ENCODE results near the gene TEX19. TPM values are rescaled to one million over a fixed set of nuclear protein-coding genes. Genes with fewer than 3 reads are reported as not detected.
A peak's percentile ranks its signal among the peaks of the same experiment; 100 is the strongest.

The TEX19 gene
- total and polyA plus RNA-seq, 2 of the 8 experiments (the other 6 are each of a cell fraction or from before 2014, with no cell fraction given), result 0.54 to 0.80 TPM

DNA sequence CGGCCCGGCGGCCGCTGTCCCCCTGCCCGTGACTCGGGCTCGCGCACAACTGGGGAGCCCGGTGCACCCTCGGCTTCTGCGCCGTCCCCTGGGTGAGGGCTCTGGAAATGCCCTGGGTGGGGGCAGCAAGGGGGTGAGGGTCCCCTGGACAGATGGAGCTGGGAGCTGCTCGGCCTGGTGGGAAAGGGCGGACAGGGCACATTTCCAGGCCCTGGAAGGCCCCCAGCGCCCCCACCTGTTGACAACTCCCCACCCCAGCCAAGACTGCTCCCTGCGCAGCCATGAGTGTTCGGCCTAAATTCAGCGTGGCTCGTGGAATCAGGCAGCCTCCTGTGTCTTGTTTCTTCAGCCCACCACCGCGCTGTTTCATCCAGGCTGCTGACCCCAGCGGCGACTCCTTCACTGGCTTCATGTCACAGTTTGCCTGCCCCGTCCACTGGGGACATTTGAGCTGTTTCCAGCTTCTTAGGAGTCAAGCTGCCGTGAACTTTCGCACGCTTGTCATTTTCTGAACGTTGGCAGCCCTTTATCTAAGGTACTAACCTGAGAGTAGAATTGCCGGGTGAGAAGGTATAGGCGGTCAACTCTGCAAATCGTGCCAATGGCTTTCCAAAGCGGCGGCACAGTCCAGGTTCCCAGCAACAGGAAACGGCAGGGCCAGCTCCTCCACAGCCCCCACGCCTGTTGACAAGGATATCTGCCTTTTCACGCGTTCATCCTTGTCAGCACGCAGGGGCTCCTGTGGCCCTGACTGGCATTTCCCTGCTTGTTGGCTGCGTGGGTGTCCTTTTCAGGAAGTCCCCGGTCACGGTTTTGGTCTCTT is 13.4 kb downstream of the TEX19 start:
- no peak overlapping the region for H4K91ac ChIP-seq (replicated peaks; ENCODE audit: insufficient read length, low read length)
- no peak overlapping the region for H3K18ac ChIP-seq (ENCODE audit: extremely low read depth, low read length)
- no peak overlapping the region for H2AK5ac ChIP-seq (ENCODE audit: low read depth, low read length)
- H4K8ac ChIP-seq (ENCODE audit: extremely low read depth, insufficient read depth, low read length), result peak overlapping the region; percentile 25; the same call in 1 of the 2 replicates
- no peak overlapping the region for H2BK20ac ChIP-seq (ENCODE audit: low read length)
- no peak overlapping the region for H2BK12ac ChIP-seq (ENCODE audit: low read depth, low read length)
- H4K5ac ChIP-seq (ENCODE audit: insufficient read length, low read depth, low read length), result no peak overlapping the region
- ChIA-PET POLR2A (ENCODE audit: partially characterized antibody) (interaction anchor here (0.6 kb wide), 2 partner anchors 81 to 324 kb away, joined by 3 to 4 read pairs; no protein-coding TSS in a partner anchor), CTCF (ENCODE audit: partially characterized antibody) (interaction anchor here (2.5 kb wide), 1 partner anchor 13 kb away, joined by 6 read pairs; no protein-coding TSS in a partner anchor)
- peaks cover 29 to 65% (median 53%) of the 10 kb centered on the region in 4 experiments for H3K27me3 ChIP-seq (replicated peaks in 1 of 4; ENCODE audit: control insufficient read depth in 3 of 4, extremely low read depth in 1 of 4, insufficient read depth in 3 of 4, low read length in 3 of 4)
- H3K9ac ChIP-seq (replicated peaks in 1 of 4; ENCODE audit: extremely low read depth in 1 of 4, low read depth in 3 of 4, low read length in 3 of 4), result no peak overlapping the region
- H3K56ac ChIP-seq (replicated peaks; ENCODE audit: insufficient read length, low read depth, low read length), result no peak overlapping the region
- H3K23me2 ChIP-seq (ENCODE audit: low read depth, low read length), result peaks cover 7% of the 10 kb centered on the region; the same call in 1 of the 2 replicates
- DNase-seq (ENCODE audit: low read depth in 1 of 2, low spot score in 2 of 2) (no peak), FAIRE-seq (no peak)
- peak overlapping the region; percentile 59 to 67; a peak in 3 of 4 replicates for H3K4me2 ChIP-seq (ENCODE audit: insufficient read depth in 1 of 2, low read depth in 2 of 2, low read length in 2 of 2)
- peaks cover 0 to 6% (median 0%) of the 10 kb centered on the region in 4 experiments; a peak in 2 of 7 replicates for H3K4me1 ChIP-seq (replicated peaks in 1 of 4; ENCODE audit: control insufficient read depth in 3 of 4, insufficient read depth in 4 of 4, low read length in 3 of 4)
- H3K23ac ChIP-seq (ENCODE audit: insufficient read length), result no peak overlapping the region
- 0 out of 2 replicates have a peak overlapping the region, but pooled peaks have one; percentile 34 for H2BK15ac ChIP-seq (ENCODE audit: low read length)
- H4K20me1 ChIP-seq (replicated peaks in 1 of 2; ENCODE audit: control insufficient read depth in 1 of 2, insufficient read depth in 2 of 2, low read length in 2 of 2), result peaks cover 0 to 4% of the 10 kb centered on the region in 2 experiments
- H3K27ac ChIP-seq (ENCODE audit: low read depth, low read length), result no peak overlapping the region
- H3K79me1 ChIP-seq (ENCODE audit: low read depth, low read length), result no peaks in the 10 kb centered on the region
- no peaks in the 10 kb centered on the region for H3K79me2 ChIP-seq (ENCODE audit: control insufficient read depth in 1 of 2, insufficient read depth in 2 of 2, low read length in 2 of 2)
- no peak overlapping the region for H2AFZ ChIP-seq (ENCODE audit: low read length)
- H2BK5ac ChIP-seq (ENCODE audit: low read depth, low read length), result no peak overlapping the region
- peak overlapping the region in 3 of 4 experiments; percentile 8 to 61 (median 28); a peak in 3 of 8 replicates for H3K4me3 ChIP-seq (ENCODE audit: extremely low read depth in 1 of 4, insufficient read depth in 2 of 4, low read depth in 3 of 4, low read length in 4 of 4)
- H3K14ac ChIP-seq (ENCODE audit: insufficient read length), result no peak overlapping the region
- 73% methylated on average over 28 of the region's 41 CpGs; no CpG with 5 or more reads in 1 of the 2 experiments for WGBS, 2 experiments (ENCODE audit: extremely low coverage in 1 of 2, insufficient coverage in 1 of 2, insufficient read length in 1 of 2, insufficient replicate concordance in 2 of 2, low coverage in 1 of 2, low lambda C conversion rate in 2 of 2, missing lambda C conversion rate in 1 of 2)
- H3K4ac ChIP-seq (replicated peaks; ENCODE audit: insufficient read length, low read depth, low read length), result no peak overlapping the region
- no peak overlapping the region for H2BK120ac ChIP-seq (replicated peaks; ENCODE audit: low read depth, low read length)
- no peaks in the 10 kb centered on the region for H3K36me3 ChIP-seq (ENCODE audit: control insufficient read depth in 2 of 4, insufficient read depth in 4 of 4, low read length in 3 of 4)
- H3K9me3 ChIP-seq (ENCODE audit: insufficient read depth in 2 of 2, low read depth in 1 of 2, low read length in 1 of 2), result no peaks in the 10 kb centered on the region; a peak in 1 of 4 replicates
- peak; percentile 36 for TF ChIP-seq SUZ12 (IDR thresholded peaks at IDR 0.05; ENCODE audit: low read length)
- TF ChIP-seq, protein P1, sequence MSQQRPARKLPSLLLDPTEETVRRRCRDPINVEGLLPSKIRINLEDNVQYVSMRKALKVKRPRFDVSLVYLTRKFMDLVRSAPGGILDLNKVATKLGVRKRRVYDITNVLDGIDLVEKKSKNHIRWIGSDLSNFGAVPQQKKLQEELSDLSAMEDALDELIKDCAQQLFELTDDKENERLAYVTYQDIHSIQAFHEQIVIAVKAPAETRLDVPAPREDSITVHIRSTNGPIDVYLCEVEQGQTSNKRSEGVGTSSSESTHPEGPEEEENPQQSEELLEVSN (IDR thresholded peaks at IDR 0.05), result no peak
- TF ChIP-seq SP4 (IDR thresholded peaks at IDR 0.05; ENCODE audit: low read length), result no peak
- TF ChIP-seq ZNF274 (IDR thresholded peaks at IDR 0.05; ENCODE audit: borderline replicate concordance, extremely low read depth, low read length), result no peak
- TF ChIP-seq JUN (IDR thresholded peaks at IDR 0.05; ENCODE audit: low read depth, low read length), result no peak
- TF ChIP-seq CTBP2 (IDR thresholded peaks at IDR 0.05; ENCODE audit: borderline replicate concordance, insufficient read depth, insufficient read length, low read length), result no peak
- peak; percentile 52 for TF ChIP-seq EZH2 (IDR thresholded peaks at IDR 0.05; ENCODE audit: low read depth, low read length, severe bottlenecking)
- TF ChIP-seq CEBPB (IDR thresholded peaks at IDR 0.05; ENCODE audit: low read depth, low read length), result no peak
- TF ChIP-seq, protein P2, sequence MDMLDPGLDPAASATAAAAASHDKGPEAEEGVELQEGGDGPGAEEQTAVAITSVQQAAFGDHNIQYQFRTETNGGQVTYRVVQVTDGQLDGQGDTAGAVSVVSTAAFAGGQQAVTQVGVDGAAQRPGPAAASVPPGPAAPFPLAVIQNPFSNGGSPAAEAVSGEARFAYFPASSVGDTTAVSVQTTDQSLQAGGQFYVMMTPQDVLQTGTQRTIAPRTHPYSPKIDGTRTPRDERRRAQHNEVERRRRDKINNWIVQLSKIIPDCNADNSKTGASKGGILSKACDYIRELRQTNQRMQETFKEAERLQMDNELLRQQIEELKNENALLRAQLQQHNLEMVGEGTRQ (IDR thresholded peaks at IDR 0.05; ENCODE audit: low read length), result no peak
